ENCODE measurements around the gene CPNE1.

DNA sequence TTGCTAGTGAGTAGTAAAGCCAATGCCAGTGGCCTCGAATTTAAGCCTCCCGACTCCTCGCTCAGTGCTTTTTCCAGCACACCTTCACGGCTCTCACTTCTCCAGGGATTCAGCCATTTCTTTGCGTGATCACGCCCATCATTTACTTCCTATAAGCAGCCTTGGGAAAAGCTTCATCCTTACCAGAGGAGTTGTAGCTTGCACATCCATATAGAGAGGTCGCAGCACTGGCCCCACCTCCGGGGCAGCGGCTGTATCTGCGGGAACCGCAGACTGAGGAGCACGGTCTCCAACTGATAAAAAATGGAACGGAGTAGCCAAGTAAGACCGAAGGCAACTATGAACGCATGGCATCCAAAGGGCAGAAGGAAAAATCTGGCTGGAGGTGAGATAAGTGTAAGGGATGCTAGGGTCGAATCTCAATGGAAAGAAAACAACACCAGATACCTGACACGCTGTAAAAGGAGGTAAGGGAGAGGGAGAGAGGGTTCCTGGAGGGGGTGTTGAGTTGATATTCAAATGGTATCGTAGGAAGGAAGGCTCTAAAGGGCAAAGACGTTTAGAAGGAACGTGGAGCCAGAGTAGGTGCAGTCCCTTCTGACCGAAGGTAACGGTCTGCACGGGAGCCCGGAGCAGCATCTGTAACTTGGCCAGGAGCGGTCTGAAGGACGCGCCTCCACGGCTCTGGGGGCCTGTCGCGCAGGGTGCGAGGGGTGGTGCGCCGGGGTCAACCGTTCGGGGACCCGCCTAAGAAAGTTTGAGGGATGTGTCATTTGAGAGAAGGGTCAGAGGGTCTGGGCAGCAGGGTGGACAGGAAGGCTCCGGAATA is 33.8 kb upstream of the CPNE1 start:
- TF ChIP-seq, protein P1, sequence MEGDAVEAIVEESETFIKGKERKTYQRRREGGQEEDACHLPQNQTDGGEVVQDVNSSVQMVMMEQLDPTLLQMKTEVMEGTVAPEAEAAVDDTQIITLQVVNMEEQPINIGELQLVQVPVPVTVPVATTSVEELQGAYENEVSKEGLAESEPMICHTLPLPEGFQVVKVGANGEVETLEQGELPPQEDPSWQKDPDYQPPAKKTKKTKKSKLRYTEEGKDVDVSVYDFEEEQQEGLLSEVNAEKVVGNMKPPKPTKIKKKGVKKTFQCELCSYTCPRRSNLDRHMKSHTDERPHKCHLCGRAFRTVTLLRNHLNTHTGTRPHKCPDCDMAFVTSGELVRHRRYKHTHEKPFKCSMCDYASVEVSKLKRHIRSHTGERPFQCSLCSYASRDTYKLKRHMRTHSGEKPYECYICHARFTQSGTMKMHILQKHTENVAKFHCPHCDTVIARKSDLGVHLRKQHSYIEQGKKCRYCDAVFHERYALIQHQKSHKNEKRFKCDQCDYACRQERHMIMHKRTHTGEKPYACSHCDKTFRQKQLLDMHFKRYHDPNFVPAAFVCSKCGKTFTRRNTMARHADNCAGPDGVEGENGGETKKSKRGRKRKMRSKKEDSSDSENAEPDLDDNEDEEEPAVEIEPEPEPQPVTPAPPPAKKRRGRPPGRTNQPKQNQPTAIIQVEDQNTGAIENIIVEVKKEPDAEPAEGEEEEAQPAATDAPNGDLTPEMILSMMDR (IDR thresholded peaks at IDR 0.05), result no peak
- no peak for TF ChIP-seq ZFX (IDR thresholded peaks at IDR 0.05; ENCODE audit: borderline replicate concordance)
